GM21825 (cell line): Measurements from ENCODE around the gene LY6G6F.

ENCODE experiments used
- ATAC-seq: cut with Tn5 transposase; IDR thresholded peaks from one replicate; pipeline ENCODE4 v1.9.1; 2021; ENCODE audit warnings: mild to moderate bottlenecking, moderate library complexity; ENCODE audit not compliant: unreplicated experiment

The LY6G6F gene

DNA sequence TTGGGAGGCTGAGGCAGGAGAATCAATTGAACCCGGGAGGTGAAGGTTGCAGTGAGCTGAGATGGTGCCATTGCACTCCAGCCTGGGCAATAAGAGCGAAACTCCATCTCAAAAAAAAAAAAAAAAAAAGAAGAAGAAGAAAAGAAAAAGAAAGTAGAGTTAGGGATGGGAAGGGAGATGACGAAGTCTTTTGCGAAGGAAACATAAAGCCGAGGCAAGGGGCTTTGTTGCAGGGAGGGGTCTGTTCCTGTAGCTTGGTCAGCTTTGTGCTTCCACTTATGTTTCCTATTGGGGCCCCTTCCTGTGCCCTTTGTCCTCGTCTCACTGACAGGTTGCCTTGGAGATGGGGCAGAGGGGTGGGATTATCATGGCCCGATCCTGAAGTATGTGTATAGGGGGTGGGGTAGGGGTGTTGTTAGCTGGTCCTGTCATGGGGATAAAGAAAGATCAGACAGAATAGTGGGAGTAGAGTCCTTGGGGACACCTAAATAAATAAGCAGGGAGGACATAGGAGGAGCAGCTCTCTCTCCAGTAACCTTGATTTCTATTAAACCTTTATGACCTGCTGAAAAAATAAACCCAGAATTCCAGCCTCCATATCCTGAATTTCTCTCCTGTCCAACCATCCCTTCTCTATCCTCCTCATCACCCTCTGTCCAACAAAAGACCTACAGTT lies 30.8 kb downstream of the LY6G6F start:
- ATAC-seq, result no peak

DNA sequence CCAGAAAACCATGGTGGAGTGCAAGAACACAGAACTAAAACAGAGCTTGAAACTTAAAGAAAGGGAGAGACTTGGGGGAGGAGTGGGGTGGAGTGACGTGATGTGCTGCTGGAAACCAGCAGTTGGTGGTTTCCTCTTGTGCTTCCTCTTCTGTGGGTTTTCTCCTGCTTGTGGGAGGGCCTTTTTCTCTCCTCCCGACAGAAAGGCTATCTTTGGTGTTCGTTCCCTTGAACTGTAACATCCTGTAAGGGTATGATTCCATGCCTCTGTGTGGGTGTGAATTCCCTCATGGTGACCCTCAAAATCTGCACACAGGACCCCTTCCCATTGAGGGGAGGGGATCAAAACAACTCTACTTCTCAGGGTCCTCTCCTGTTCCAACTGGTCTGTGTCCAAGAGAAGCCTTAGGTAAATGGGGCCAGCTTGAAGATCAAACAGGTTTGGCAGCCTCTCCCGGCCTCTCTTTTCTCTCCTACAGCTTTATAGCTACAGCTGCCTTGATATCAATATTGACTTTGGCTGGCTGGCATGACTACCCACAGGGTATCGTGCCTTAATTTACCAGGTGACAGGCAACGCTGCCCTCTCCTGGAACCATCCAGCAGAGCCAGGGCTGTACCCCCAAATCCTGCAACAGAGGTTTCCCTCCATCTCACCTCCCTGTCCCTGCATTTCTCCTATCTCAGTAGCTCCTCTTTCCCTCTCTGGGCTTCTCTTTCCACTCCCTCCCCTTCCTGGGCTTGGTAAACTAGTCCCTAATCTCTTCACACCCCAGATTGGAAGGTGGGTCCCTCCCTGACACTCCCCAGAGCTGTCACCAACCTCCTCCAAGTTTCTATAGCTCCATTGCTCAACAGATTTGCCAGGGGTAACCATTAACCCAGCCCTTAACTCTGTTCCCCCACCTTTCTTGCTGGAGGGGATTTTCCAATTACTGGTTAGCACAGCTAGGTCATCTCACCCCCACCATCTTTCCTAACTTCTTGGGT lies 31.6 kb downstream of the LY6G6F start:
- ATAC-seq, result peak; percentile 22

DNA sequence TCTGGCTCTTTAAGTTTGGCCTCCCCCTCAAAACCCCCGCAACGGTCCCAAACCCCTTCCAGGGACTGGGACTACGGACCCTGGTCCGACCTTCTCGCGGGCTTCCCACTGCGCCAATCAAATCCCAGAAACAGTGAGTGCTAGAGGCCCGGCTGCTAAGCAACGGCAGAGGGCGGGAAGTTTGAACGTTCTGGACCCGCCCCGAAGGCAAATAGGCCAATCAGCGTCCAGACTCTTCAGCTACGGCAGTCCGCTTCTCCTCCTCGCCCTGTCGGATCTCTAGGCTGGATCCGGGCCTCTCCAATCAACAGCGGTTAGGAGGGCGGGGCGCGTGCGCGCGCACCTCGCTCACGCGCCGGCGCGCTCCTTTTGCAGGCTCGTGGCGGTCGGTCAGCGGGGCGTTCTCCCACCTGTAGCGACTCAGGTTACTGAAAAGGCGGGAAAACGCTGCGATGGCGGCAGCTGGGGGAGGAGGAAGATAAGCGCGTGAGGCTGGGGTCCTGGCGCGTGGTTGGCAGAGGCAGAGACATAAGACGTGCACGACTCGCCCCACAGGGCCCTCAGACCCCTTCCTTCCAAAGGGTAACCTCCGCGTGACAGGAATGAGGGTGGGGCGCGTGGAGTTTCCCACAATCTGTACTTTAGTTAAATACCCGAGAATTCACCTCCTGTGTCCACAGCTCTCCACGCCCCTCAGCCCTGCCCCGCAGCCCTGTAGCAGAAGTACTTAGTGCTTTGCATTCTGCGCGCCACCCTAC lies 33.2 kb downstream of the LY6G6F start, which contains the start of gene MSH5:
MSH5 (plus strand) TSS at position 367 of the 758 bp plus-strand sequence. CDS start 462 bp downstream, outside the sequence.
- ATAC-seq, result peak; percentile 56

DNA sequence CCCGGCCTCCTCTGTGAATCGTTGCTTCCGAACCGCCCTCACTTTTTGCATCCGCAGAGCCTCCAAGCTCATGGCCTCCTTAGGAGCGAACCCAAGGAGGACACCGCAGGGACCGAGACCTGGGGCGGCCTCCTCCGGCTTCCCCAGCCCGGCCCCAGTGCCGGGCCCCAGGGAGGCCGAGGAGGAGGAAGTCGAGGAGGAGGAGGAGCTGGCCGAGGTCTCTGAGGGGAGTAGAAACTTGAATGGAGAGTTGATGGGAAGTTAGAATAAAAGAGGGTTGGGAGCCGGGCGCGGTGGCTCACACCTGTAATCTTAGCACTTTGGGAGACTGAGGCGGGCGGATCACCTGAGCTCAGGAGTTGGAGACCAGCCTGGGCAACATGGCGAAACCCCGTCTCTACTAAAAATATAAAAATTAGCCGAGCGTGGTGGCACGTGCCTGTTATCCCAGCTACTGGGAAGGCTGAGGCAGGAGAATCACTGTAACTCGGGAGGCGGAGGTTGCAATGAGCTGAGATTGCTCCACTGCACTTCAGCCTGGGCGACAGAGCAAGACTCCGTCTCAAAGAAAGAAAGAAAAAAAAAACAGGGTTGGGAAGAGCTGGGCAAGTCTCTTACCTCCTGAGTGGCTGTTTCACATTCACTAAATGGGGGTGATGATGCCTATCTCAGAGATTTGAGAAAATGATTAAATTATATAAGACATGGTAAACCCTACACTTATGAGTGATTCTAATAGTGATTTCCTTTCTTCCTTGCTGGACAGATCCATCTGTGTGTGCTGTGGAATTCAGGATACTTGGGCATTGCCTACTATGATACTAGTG lies 33.9 kb downstream of the LY6G6F start:
- ATAC-seq, result no peak

DNA sequence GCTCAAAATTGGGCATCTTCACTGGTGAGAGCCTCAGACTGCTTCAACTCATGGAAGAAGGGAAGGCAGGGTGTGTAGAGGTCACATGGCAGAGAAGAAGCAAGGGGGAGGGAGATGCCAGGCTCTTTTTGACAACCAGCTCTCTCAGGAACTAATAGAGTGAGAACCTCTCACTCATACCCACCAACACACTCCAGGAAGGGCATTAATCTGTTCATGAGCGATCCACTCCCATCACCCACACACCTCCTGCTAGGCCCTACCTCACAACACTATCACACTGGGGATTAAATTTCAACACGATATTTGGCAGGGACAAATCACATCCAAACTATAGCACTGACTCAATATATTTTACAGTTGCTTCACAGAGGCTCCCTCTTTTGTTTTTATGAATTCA lies 35.1 kb downstream of the LY6G6F start:
- no peak for ATAC-seq

DNA sequence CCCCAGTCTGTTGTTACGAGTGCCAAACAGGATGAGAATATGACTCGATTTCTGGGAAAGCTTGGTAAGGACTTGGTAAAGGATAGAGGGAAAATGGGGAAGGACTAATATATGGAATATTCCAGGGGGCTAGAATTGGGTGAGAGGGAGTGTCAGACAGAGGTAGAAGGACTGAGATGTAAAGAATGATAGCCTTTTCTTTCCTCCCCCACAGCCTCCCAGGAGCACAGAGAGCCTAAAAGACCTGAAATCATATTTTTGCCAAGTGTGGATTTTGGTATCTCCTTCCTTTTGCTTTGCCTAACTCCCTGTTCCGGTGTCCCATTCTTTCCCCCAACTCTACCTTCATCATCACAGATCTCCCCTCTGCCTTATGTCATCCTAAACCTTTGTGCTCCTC lies 36.2 kb downstream of the LY6G6F start:
- ATAC-seq, result no peak

DNA sequence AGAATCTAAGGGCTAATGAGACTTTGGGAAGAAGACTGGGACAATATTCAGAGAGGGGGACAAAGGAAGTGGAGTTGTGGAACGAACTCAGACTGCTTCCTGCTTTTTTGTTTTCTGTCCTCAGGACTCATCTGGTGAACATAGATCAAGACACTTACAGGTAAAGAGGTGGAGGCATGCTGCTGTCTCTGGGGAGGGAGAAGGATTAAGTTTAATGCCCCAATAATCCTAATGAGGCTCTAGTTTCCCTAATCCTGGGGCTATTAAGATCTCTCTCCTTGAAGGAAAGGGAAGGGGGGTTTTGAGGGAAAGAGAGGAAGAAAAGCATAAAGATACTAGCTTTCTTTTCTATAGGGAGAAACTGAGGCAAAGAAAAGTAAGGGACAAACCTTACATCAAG lies 37.8 kb downstream of the LY6G6F start:
- ATAC-seq, result no peak

DNA sequence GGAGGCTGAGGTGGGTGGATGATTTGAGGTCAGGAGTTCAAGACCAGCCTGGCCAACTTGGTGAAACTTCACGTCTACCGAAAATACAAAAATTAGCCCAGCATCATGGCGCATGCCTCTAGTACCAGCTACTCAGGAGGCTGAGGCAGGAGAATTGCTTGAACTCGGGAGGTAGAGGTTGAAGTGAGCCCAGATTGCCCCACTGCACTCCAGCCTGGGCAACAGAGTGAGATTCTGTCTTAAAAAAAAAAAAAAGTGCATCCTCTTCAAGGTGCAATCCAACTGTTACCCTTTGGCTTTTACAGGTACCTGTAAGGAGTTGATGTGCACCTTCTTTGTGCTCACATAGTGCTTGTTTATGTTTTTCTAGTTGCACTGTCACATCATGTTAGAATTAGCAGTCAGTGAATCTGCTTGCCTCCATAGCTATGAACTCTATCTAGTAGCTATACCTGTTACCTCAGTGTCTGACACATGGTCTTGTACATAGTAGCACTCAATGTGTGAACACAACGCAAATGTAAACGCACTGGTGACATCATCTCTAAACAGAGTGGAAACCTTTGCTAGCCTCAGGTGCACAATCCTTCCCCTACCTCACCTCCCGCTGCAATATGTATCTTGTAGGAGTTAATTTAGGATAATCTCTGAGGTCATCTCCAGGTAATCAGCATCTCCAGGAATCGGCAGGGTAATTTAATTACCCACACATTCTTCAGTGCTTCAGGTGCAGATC lies 42.8 kb downstream of the LY6G6F start:
- no peak for ATAC-seq

DNA sequence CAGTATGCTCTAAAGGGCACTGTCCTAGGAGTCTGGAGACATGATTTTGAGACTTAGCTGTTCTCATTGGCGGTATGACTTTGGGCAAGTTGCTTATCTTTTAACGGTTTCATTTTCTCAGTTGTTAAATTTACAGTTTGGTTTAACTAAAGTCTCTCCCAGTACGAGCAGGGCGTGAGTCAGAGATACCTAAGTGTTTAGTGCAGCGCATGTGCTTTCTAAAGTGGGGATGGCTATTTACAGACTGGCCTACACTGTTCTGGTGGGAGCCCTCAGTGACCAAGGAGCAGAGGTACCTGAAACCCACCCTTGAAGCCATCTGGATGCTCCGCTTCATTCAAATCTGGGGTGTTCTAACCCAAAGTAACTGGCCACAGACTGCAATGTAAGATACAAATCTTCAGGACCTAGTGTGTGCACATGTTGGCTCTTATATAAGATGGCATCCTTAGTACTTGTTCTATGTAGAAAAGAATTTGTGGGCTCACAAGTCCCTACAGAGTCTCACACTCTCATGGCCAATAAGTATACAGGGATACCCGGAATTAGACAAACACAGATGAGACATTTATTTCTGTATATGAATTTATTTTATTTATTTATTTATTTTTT lies 43.9 kb downstream of the LY6G6F start:
- ATAC-seq, result no peak

DNA sequence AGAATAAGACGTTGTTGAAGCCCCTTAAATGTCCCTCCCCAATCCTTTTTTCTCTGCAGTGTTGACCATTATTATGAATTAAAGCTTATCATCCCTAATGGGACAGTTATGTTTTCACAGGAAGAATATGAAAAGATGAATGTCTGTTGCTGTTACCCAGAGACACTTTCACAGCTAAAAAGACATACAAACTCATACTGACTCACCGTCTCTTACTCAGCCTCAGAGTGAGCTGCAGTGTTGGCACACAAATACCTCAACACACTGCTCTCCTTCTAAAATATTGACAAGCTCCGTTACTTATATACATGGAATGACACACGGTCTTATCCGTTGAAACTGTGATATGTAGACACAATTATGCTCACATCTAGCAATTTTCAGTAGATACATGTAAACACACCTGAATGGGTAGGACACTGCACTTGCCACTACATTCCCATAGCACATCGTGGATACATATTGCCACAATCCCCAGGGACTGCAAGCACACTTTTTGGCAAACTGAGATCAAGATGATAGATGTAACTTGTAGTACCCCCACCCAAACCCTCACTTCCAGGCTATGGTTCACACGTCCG lies 46.2 kb downstream of the LY6G6F start:
- no peak for ATAC-seq

DNA sequence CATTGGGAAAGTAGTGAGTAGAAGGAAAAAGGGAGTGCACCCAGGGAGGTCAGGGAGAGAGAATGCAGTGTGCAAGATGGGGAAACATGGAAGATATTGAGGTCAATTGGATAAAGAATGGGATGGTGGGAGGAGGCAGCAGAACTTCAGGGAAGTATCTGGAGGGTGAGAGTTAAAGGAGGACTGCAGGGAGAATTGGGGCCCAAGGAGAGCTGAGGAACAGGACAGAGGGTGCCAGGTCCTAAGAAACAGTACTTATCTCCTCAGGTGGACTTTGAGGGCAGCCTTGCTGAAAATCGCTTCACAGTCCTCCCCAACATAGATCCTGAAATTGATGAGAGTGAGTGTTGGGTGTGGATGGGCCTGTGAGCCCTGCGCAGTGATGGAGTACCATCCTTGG lies 51.6 kb downstream of the LY6G6F start:
- ATAC-seq, result no peak
